GM21390 (cell line): ENCODE data around the gene DENND1B.
A peak's percentile ranks its signal among the peaks of the same experiment; 100 is the strongest.

Experiments
- ATAC-seq: cut with Tn5 transposase; IDR thresholded peaks from one replicate; pipeline ENCODE4 v1.9.1; 2021; ENCODE audit not compliant: unreplicated experiment

Gene DENND1B

DNA sequence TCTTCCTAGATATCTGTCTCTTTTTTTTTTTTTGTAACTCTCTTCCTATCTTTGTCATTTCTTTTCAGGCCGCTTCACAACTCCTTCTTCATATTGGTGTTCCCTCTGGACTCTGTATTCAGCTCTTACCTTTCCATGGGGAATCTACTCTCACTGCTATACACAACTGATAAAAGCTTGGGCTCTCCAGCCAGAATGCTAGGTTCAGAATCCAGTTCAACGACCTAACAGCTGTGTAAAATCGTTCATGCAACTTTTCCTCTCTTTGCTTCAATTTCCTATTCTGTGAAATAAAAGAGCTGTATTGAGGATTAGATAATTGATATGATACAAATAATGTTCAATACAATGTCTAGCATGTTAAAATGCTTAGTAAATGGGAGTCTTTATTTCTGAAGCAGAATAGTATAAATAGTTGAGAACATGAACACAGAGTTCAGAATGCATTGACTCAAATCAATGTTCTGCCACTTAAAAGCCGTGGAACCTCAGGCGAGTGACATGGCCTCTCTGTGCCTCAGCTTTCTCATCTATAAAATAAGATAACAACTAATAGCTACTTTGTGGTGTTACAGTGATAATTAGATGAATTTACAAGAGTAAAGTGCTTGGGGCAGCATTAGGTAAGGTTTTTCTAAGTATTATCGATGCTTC is 88.5 kb downstream of the DENND1B start:
- ATAC-seq, result no peak

GRCh38 chr1:197686231-197686630 is 89.0 kb downstream of the DENND1B start:
- ATAC-seq, result no peak

- no peak for ATAC-seq
Observed at GRCh38 chr1:197685785-197686184, 89.5 kb downstream of the DENND1B start.

DNA sequence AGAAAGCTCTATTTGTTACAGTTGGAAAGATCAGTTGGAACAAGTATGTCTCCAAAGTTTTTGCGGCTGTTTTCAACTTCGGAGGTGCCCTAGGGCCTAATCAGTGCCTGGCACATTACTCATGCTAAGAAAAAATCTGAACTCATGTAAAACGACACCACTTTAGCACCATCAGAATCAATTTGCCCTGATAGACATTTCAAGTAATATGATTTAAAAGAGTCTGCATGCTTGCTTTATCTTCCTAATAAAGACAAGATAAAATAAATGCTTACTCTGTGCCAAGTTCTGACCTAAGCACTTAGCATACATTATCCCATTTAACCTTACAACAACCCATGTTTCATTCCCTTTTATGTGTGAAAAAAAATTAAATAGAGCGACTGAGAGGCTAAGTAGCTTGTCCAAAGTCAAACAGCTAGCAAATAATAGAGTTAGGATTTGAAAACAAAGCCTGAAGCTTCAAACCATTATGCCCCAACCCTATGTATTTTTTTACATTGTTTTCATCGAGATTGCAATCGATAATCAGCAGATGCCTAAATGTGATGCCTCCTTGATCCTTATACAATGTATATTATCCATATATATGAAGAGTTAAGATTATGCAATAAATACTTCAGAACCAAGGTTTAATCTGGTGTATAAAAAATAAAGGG is 91.3 kb downstream of the DENND1B start:
- no peak for ATAC-seq

GRCh38 chr1:197683280-197683679 is 92.0 kb downstream of the DENND1B start:
- ATAC-seq, result no peak

DNA sequence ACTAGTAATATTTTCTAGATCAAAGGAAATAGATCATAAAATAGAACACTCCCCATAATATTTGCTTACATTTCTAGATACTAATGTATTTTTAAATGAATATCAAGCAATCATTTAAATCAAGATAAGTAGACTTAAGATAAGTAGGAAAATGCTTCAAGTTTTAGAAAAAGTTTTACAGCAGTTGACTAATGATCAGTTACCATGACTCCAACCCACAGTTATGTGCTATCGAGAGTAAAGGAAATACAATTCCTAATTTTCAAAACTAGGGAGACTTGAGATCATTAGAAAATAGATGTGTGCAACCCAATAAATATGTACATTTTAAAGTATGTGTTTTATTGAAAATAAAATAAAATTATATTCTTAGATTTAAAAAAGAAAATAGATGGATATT is 95.0 kb downstream of the DENND1B start:
- no peak for ATAC-seq

DNA sequence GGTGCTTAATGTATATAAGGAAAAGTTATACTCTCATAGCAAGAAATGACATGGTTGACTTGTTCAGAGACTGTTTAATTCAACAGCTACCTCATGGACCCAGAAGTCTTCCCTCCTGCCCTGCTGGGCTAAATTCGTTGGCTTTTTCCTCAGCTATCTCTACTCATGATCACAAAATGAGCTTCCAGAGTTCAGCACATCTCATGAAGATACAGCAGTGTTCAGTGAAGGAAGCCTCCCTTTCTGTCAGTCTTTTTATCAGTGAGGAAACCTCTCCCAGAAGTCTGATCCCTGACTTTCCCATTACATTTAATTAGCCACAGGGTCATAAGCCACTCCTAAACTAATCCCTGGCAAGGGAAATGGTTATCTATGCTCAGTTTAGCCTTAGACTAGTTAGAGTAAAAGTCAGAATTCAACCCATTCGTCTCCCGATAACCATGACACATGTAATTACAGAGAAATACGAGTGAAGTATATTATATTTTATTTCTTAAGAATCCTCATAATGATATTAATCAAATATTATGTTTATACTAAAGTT is 97.5 kb downstream of the DENND1B start:
- ATAC-seq, result no peak

DNA sequence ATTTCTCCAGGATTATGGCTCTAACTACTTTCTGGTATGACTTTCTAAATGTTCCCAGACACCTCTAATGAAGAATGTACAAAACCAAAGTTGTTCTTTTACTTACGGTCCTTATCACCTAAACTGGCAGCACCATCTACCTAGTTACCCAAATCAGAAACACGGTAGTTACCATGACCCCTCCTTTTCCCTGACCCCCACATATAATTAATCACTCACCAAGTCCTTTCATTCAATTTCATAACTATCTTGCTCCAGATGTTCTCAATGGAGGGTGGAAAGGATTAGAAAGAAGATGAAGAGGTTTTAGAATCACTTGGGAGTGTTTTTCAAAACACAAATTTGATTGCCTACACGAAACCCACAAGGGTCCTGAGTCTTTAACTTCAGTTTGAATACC is 98.0 kb downstream of the DENND1B start:
- no peak for ATAC-seq

DNA sequence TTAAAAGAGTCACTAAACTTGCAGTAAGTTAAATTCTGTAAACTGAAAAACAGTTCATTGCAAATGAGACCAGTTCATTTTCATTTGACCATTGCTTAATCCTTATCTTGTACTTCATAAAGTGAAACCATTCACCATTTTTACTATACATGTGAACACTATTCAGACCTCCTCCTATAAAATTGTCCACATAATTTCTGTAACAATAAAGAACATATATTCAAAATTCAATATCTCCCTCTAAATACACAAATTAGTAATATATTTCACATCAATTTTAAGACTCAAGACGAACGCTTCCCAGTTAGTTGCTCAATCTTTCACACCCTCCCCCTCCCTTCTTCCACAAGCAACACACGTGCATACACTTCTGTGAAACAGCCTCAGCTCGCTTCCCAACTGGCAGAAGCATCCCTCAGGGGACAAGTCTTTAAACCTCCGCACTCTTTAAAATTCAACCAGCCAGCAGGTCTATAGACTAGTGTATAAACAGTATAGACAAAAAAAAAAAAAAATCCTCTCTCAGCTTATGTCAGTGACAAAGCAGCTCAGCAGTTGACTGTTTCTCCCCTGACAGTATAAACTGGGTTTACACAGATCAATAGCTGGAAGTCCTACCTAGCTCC is 99.6 kb downstream of the DENND1B start:
- ATAC-seq, result no peak

- ATAC-seq, result no peak
Observed at GRCh38 chr1:197674286-197674685, 101.0 kb downstream of the DENND1B start.

GRCh38 chr1:197673292-197673691 is 102.0 kb downstream of the DENND1B start:
- ATAC-seq, result no peak

DNA sequence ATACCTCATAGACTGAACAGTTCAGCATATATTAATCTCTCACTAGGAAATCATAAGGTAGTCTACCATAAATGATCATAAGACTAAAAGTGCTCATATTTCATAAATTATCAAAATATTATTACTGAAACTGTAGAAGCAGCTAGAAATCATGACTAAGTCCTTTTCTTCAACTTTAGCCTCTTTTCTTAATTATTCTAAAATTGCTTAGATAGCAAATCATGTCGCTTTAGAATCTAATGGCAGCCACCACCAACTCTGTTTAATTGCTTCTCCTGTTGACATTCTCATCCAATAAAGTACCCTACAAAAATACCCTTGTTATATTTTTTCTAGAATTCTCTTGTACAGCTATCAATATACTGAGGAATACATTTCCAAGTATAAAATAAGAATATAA is 102.9 kb downstream of the DENND1B start:
- no peak for ATAC-seq

GRCh38 chr1:197671920-197672319 is 103.4 kb downstream of the DENND1B start:
- no peak for ATAC-seq

DNA sequence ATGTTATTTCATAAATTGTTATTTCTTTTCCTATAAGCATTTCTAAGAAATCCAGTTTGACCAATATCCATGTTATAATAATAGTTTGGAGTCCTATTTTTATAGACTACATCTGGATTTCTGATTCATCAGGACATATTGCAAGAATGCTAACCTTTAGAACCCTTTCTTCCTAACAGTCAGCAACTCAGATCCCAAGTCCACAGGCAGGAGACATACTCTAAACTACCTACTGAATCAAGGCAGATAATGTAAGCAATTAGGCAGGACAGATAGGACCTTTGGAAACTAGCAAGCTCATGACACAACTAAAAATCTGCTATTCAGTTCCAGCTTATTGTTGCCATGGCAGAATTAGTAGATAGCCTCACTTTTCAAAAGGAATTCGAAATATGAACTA is 104.1 kb downstream of the DENND1B start:
- ATAC-seq, result no peak

DNA sequence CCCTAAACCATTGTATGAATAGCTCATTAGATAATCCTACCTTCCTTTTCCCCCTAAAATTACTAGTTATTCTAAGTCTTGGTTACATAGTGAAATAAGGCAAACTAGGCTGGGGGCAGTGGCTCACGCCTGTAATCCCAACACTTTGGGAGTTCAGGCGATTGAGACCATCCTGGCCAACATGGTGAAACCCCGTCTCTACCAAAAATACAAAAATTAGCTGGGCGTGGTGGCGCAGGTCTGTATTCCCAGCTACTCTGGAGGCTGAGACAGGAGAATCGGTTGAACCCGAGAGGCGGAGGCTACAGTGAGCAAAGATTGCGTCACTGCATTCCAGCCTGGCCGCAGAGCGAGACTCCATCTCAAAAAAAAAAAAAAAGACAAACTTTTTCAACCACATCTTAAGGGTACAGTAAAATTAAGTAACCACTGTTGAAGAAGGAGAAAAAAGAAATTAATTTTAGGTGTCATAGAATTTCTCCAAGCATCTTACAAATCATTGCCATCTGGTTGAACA is 108.5 kb downstream of the DENND1B start:
- ATAC-seq, result no peak

GRCh38 chr1:197664391-197664790 is 110.9 kb downstream of the DENND1B start:
- ATAC-seq, result no peak

- no peak for ATAC-seq
Observed at GRCh38 chr1:197663162-197663953, 111.9 kb downstream of the DENND1B start.

- ATAC-seq, result no peak
Observed at GRCh38 chr1:197660389-197660788, 114.9 kb downstream of the DENND1B start.

GRCh38 chr1:197659171-197659570 is 116.1 kb downstream of the DENND1B start:
- peak; percentile 66 for ATAC-seq

- ATAC-seq, result no peak
Observed at GRCh38 chr1:197649188-197649587, 126.1 kb downstream of the DENND1B start.

GRCh38 chr1:197638316-197638715 is 137.0 kb downstream of the DENND1B start:
- no peak for ATAC-seq
